Skeletal muscle tissue (tissue), 4 donors: ENCODE measurements around the gene CAPS2. TPM values are rescaled to one million over a fixed set of nuclear protein-coding genes. Genes with fewer than 3 reads are reported as not detected.

Source experiments
- H3K27ac ChIP-seq: one replicate; pipeline ENCODE4 v1.7.0; 2013; ENCODE audit warnings: mild to moderate bottlenecking, low read depth, low read length, inconsistent platforms
- H3K27me3 ChIP-seq, 3 donors: one replicate each; pipeline ENCODE4 v1.7.0; 2013; ENCODE audit warnings: low read length in 3 of 3; ENCODE audit not compliant: control insufficient read depth in 3 of 3, insufficient read depth in 3 of 3
- H3K36me3 ChIP-seq, 3 donors: one replicate each; pipeline ENCODE4 v1.7.0; 2013; ENCODE audit warnings: low read length in 3 of 3; ENCODE audit not compliant: control insufficient read depth in 3 of 3, insufficient read depth in 3 of 3
- H3K4me1 ChIP-seq, 3 donors: one replicate each; pipeline ENCODE4 v1.7.0; 2013; ENCODE audit warnings: low read length in 3 of 3, mild to moderate bottlenecking in 3 of 3; ENCODE audit not compliant: control insufficient read depth in 3 of 3, insufficient read depth in 3 of 3
- H3K4me3 ChIP-seq, 3 donors: one replicate each; pipeline ENCODE4 v1.7.0; 2013; ENCODE audit warnings: low read length in 3 of 3
- H3K9ac ChIP-seq, 3 donors: one replicate each; pipeline ENCODE4 v1.7.0; 2013; ENCODE audit warnings: low read length in 3 of 3, mild to moderate bottlenecking in 3 of 3, moderate library complexity in 2 of 3, low read depth in 1 of 3
- H3K9me3 ChIP-seq, 3 donors: one replicate each; pipeline ENCODE4 v1.7.0; 2013; ENCODE audit warnings: low read length in 3 of 3; ENCODE audit not compliant: control insufficient read depth in 3 of 3
- total RNA-seq: library from RNA; depleted of rRNA; stranded (reverse); fragments of >200 nt; gene quantifications from one replicate; pipeline ENCODE4 v1.2.3, GENCODE V29; 2014
- donor health status: Osteomylitis.

CAPS2 gene
- total RNA-seq, 1 donor from 2014 or later: 6.8 TPM

DNA sequence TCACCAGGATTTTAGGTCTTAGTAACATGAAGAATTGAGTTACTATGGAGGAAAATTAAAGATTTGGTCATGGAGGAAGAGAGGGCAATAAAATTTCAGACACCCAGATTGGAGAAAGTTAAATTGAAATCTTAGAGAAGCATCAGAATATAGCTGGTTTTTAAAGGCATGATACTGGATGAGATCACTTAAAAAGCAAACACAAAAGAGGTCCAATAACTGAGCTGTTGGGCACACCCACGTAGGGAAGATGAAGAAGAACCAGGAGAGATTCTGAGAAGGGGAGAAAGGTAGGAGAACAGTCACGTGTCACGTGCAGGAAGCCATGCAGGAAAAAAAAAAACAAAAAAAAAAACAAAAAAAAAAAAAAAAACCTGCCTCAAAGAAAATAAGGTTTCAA is 18.8 kb downstream of the CAPS2 start:
- Histone ChIP-seq H3K4me1 (no peaks in the 10 kb centered on the region), H3K27ac (no peak overlapping the region), H3K27me3 (no peaks in the 10 kb centered on the region), H3K4me3 (no peak overlapping the region), H3K9ac (no peak overlapping the region), H3K9me3 (no peaks in the 10 kb centered on the region), H3K36me3 (peaks cover 0 to 3% (median 0%) of the 10 kb centered on the region in 3 donors)

DNA sequence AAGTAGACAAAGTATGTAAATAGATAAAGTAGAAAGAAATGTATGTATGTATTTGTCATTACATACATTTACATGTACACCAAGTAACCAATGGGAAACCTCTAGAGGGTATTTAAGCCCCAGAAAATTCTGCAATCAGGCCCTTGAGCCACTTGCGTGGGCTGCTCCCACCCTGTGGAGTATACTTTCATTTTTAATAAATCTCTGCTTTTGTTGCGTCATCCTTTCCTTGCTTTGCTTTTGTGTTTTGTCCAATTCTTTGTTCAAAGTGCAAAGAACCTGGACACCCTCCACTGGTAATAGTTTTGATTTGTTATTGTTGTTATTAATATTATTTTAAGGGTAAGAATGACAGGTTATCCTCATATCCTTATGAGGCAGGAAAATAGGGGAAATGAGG is 21.8 kb downstream of the CAPS2 start:
- Histone ChIP-seq H3K27me3 (no peaks in the 10 kb centered on the region), H3K4me3 (no peak overlapping the region), H3K4me1 (no peaks in the 10 kb centered on the region), H3K36me3 (peaks cover 0 to 11% (median 0%) of the 10 kb centered on the region in 3 donors), H3K27ac (no peak overlapping the region), H3K9me3 (no peaks in the 10 kb centered on the region), H3K9ac (no peak overlapping the region)

DNA sequence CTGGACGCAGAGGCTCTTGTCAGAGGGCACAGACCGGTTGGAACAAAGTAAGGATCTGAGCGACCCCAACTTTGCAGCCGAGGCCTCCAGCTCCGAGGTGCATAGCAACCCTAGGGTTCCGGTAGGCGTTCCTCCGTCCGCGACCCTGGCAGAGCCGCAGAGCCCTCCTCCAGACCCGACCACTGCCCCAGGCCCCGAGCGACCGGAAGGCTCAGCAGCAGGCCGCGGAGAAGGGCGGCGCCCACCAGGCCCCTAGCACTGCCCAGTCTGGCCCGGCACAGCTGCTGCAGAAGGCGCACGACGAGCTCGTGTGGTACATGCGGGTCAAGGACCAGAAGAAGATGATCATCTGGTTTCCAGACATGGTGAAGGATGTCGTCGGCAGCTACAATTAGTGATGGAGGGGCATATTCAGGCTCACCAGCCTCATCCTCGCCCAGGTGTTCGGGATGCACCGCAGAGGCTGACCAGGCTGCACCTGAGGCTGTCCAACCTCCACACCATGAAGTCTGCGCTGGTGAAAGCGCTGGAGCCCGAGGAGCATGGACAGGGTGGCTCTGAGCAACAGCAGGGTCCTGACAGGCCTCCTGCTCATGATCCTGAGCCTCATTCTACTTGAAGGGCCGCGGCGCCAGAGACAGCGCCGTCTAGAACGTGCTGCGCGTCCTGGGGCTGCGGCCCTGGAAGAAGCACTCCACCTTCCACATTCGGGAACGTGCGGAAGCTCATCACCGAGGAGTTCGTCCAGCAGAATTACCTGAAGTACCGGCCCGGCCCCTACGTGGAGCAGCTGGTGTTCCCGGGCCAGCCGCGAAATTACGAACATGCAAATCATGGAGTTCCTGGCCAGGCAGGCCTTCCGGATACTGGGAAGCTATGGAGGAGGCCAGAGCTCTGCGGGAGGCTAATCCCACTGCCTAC is 24.5 kb downstream of the CAPS2 start:
- no peaks in the 10 kb centered on the region for H3K27me3 ChIP-seq
- no peak overlapping the region for H3K27ac ChIP-seq
- H3K9me3 ChIP-seq: no peaks in the 10 kb centered on the region
- H3K9ac ChIP-seq: no peak overlapping the region
- H3K4me1 ChIP-seq: no peaks in the 10 kb centered on the region
- H3K36me3 ChIP-seq: peaks cover 0 to 11% (median 0%) of the 10 kb centered on the region in 3 donors
- no peak overlapping the region for H3K4me3 ChIP-seq

DNA sequence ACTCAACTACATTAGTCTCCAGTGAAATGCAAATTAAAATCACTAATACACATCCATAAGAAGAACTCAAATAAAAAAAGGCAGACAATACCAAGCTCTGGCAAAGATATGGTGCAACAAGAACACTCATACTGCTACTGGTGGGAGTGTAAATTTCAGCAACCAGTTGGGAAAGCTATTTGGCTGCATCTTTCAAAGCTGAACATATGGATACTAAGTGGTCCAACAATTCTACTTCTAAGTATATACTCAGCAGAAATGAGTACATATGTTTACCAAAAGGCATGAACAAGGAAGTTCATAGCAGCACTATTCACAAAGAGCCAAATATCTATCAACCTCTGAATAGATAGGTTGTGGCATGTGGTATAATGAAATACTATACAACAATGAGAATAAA is 27.3 kb downstream of the CAPS2 start:
- H3K4me1 ChIP-seq: no peaks in the 10 kb centered on the region
- no peak overlapping the region for H3K4me3 ChIP-seq
- no peaks in the 10 kb centered on the region for H3K27me3 ChIP-seq
- no peaks in the 10 kb centered on the region for H3K9me3 ChIP-seq
- H3K27ac ChIP-seq: no peak overlapping the region
- peaks cover 0 to 11% (median 0%) of the 10 kb centered on the region in 3 donors for H3K36me3 ChIP-seq
- H3K9ac ChIP-seq: no peak overlapping the region

DNA sequence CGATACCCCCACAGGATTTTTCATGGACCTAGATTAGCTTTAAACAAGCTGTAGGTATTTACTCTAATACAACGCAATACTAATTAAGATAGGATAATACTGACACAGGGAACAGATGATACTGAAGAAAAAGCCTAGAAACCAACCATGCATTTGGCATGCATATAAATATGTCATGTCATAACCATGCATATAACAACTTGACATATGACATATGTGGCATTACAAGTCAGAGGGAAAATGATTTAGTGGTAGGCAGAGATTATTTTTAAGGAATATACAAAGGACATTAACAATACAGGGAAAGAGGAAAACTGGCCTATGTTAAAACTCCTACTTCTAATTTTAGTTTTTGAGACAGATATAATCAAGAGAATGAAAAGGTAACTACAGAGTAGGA is 27.9 kb downstream of the CAPS2 start:
- Histone ChIP-seq H3K4me3 (no peak overlapping the region), H3K27me3 (no peaks in the 10 kb centered on the region), H3K27ac (no peak overlapping the region), H3K9ac (no peak overlapping the region), H3K4me1 (no peaks in the 10 kb centered on the region), H3K36me3 (peaks cover 0 to 11% (median 0%) of the 10 kb centered on the region in 3 donors), H3K9me3 (no peaks in the 10 kb centered on the region)

DNA sequence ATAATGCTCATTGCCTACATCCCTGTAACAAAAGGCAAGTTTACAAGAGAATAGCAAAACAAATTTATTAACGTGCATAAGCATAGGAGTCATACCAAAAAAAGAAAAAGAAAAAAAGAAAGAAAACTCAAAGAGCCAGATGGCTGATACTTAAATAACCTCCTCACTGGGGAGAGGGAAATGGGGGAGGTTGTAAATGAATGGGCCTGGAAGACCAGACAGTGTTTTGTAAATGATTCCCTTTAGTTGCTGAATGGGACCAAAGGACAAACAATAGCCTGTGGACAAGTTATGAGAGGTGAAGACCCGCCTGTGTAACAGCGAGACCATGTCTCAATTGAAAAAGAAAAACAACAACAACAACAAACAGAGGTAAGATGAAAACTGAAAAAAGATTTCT is 35.3 kb downstream of the CAPS2 start:
- H3K36me3 ChIP-seq: no peaks in the 10 kb centered on the region
- H3K9ac ChIP-seq: no peak overlapping the region
- H3K9me3 ChIP-seq: no peaks in the 10 kb centered on the region
- H3K27ac ChIP-seq: no peak overlapping the region
- H3K27me3 ChIP-seq: no peaks in the 10 kb centered on the region
- H3K4me1 ChIP-seq: no peaks in the 10 kb centered on the region
- H3K4me3 ChIP-seq: no peak overlapping the region

DNA sequence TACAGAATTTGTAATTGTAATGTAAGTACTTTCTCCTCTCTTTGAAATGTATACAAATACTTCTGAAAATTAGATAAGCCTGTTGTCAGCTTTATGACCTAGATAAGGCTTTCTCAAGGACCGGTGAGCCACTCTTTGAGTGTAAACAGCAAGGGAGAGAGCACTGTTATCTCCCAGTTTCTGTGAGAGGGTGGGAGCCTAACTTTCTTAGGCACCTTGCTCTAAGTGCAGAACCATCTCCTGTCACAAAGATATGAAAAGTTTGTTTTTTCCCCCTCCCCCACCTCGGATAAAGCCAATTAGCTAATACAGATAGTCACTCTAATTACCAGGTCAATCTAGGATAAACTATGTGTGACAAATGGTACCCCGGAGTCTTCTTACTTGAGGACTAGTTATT is 35.8 kb downstream of the CAPS2 start:
- H3K27ac ChIP-seq: no peak overlapping the region
- H3K9me3 ChIP-seq: no peaks in the 10 kb centered on the region
- no peaks in the 10 kb centered on the region for H3K27me3 ChIP-seq
- H3K9ac ChIP-seq: no peak overlapping the region
- no peak overlapping the region for H3K4me3 ChIP-seq
- H3K4me1 ChIP-seq: no peaks in the 10 kb centered on the region
- H3K36me3 ChIP-seq: no peaks in the 10 kb centered on the region

GRCh38 chr12:75291014-75291413 is 39.1 kb downstream of the CAPS2 start:
- no peak overlapping the region for H3K4me3 ChIP-seq
- H3K9me3 ChIP-seq: no peaks in the 10 kb centered on the region
- peaks cover 0 to 2% (median 0%) of the 10 kb centered on the region in 3 donors for H3K36me3 ChIP-seq
- no peak overlapping the region for H3K27ac ChIP-seq
- H3K9ac ChIP-seq: no peak overlapping the region
- no peaks in the 10 kb centered on the region for H3K27me3 ChIP-seq
- no peaks in the 10 kb centered on the region for H3K4me1 ChIP-seq

- no peaks in the 10 kb centered on the region for H3K9me3 ChIP-seq
- H3K27me3 ChIP-seq: no peaks in the 10 kb centered on the region
- no peak overlapping the region for H3K4me3 ChIP-seq
- H3K36me3 ChIP-seq: peaks cover 0 to 2% (median 0%) of the 10 kb centered on the region in 3 donors
- no peak overlapping the region for H3K9ac ChIP-seq
- H3K27ac ChIP-seq: no peak overlapping the region
- H3K4me1 ChIP-seq: no peaks in the 10 kb centered on the region
Observed at GRCh38 chr12:75289753-75290152, 40.4 kb downstream of the CAPS2 start.

DNA sequence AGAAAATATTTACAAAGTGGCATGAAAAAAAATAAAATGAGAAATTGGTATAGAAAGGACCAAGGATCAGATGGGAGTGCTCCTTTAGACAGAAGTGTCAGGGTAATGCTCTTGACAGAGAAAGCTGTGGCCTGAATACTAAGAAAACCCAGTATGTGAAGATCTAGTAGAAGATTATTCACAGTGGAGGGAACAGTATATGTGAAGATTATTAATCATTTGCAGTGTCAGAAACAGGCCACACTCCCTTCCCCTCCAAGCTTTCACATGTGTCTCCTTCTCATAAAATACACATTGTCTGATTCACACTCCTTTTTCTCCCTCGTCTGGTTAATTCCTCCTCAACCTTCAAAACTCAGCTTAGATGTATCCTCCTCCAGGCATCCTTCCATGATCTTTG is 41.3 kb downstream of the CAPS2 start:
- no peak overlapping the region for H3K4me3 ChIP-seq
- no peaks in the 10 kb centered on the region for H3K27me3 ChIP-seq
- H3K9ac ChIP-seq: no peak overlapping the region
- H3K36me3 ChIP-seq: peaks cover 0 to 2% (median 0%) of the 10 kb centered on the region in 3 donors
- H3K27ac ChIP-seq: no peak overlapping the region
- H3K4me1 ChIP-seq: no peaks in the 10 kb centered on the region
- no peaks in the 10 kb centered on the region for H3K9me3 ChIP-seq
